Measurements from ENCODE around the gene PHACTR4. TPM values are rescaled to one million over a fixed set of nuclear protein-coding genes. Genes with fewer than 3 reads are reported as not detected.
"Not testable (repeated sequence)": the region's sequence is repeated elsewhere in the genome, so short reads cannot be mapped to it uniquely, and the experiment has no call there.

Gene PHACTR4
- polyA plus RNA-seq, 2 donors: 32.2 to 52.2 TPM

GRCh38 chr1:28521502-28522164, 152.1 kb downstream of the PHACTR4 start:
- H3K4me3 ChIP-seq (ENCODE audit: low read depth in 1 of 2, low read length in 2 of 2): no peak overlapping the region
- peaks cover 0 to 11% of the 10 kb centered on the region in 2 donors for H3K4me1 ChIP-seq (ENCODE audit: control insufficient read depth in 2 of 2, insufficient read depth in 2 of 2, low read length in 1 of 2)
- no peaks in the 10 kb centered on the region for H3K27me3 ChIP-seq (ENCODE audit: control insufficient read depth in 1 of 2, insufficient read depth in 2 of 2, low read length in 2 of 2)
- no peaks in the 10 kb centered on the region for H3K9me3 ChIP-seq (ENCODE audit: control insufficient read depth in 2 of 2, insufficient read depth in 1 of 2, low read depth in 1 of 2, low read length in 1 of 2)
- no peaks in the 10 kb centered on the region for H3K36me3 ChIP-seq (ENCODE audit: control insufficient read depth in 2 of 2, insufficient read depth in 2 of 2, low read length in 1 of 2)
- H3K27ac ChIP-seq (ENCODE audit: low read depth in 2 of 2, low read length in 1 of 2): no peak overlapping the region
- 85 to 91% methylated on average over 6 of the region's 6 CpGs for WGBS, 2 donors

GRCh38 chr1:28522537-28522936, 153.0 kb downstream of the PHACTR4 start:
- H3K36me3 ChIP-seq (ENCODE audit: control insufficient read depth in 2 of 2, insufficient read depth in 2 of 2, low read length in 1 of 2); H3K4me3 ChIP-seq (ENCODE audit: low read depth in 1 of 2, low read length in 2 of 2); H3K27me3 ChIP-seq (ENCODE audit: control insufficient read depth in 1 of 2, insufficient read depth in 2 of 2, low read length in 2 of 2); H3K27ac ChIP-seq (ENCODE audit: low read depth in 2 of 2, low read length in 1 of 2); H3K9me3 ChIP-seq (ENCODE audit: control insufficient read depth in 2 of 2, insufficient read depth in 1 of 2, low read depth in 1 of 2, low read length in 1 of 2): not testable (repeated sequence)
- H3K4me1 ChIP-seq (ENCODE audit: control insufficient read depth in 2 of 2, insufficient read depth in 2 of 2, low read length in 1 of 2): peaks cover 0 to 11% of the 10 kb centered on the region in 2 donors
- 93 to 96% methylated on average over 9 of the region's 9 CpGs for WGBS, 2 donors

GRCh38 chr1:28525002-28525642, 155.6 kb downstream of the PHACTR4 start:
- not testable (repeated sequence) for H3K27ac ChIP-seq (ENCODE audit: low read depth in 2 of 2, low read length in 1 of 2); H3K9me3 ChIP-seq (ENCODE audit: control insufficient read depth in 2 of 2, insufficient read depth in 1 of 2, low read depth in 1 of 2, low read length in 1 of 2); H3K27me3 ChIP-seq (ENCODE audit: control insufficient read depth in 1 of 2, insufficient read depth in 2 of 2, low read length in 2 of 2); H3K4me1 ChIP-seq (ENCODE audit: control insufficient read depth in 2 of 2, insufficient read depth in 2 of 2, low read length in 1 of 2); H3K4me3 ChIP-seq (ENCODE audit: low read depth in 1 of 2, low read length in 2 of 2); H3K36me3 ChIP-seq (ENCODE audit: control insufficient read depth in 2 of 2, insufficient read depth in 2 of 2, low read length in 1 of 2)
- WGBS, 2 donors: 68 to 81% methylated on average over 10 of the region's 10 CpGs

- Histone ChIP-seq H3K9me3 (ENCODE audit: control insufficient read depth in 2 of 2, insufficient read depth in 1 of 2, low read depth in 1 of 2, low read length in 1 of 2) (no peaks in the 10 kb centered on the region), H3K27ac (ENCODE audit: low read depth in 2 of 2, low read length in 1 of 2) (peak overlapping the region in 1 of 2 donors; percentile 33), H3K4me1 (ENCODE audit: control insufficient read depth in 2 of 2, insufficient read depth in 2 of 2, low read length in 1 of 2) (no peaks in the 10 kb centered on the region), H3K36me3 (ENCODE audit: control insufficient read depth in 2 of 2, insufficient read depth in 2 of 2, low read length in 1 of 2) (peaks cover 3 to 9% of the 10 kb centered on the region in 2 donors), H3K4me3 (ENCODE audit: low read depth in 1 of 2, low read length in 2 of 2) (no peak overlapping the region), H3K27me3 (ENCODE audit: control insufficient read depth in 1 of 2, insufficient read depth in 2 of 2, low read length in 2 of 2) (no peaks in the 10 kb centered on the region)
- 83 to 86% methylated on average over 9 of the region's 9 CpGs for WGBS, 2 donors
Measured at GRCh38 chr1:28526886-28527285, 157.3 kb downstream of the PHACTR4 start.

- H3K4me3 ChIP-seq (ENCODE audit: low read depth in 1 of 2, low read length in 2 of 2): no peak overlapping the region
- no peaks in the 10 kb centered on the region for H3K4me1 ChIP-seq (ENCODE audit: control insufficient read depth in 2 of 2, insufficient read depth in 2 of 2, low read length in 1 of 2)
- H3K27me3 ChIP-seq (ENCODE audit: control insufficient read depth in 1 of 2, insufficient read depth in 2 of 2, low read length in 2 of 2): no peaks in the 10 kb centered on the region
- 95 to 96% methylated on average over 31 of the region's 31 CpGs for WGBS, 2 donors
- H3K27ac ChIP-seq (ENCODE audit: low read depth in 2 of 2, low read length in 1 of 2): no peak overlapping the region
- H3K36me3 ChIP-seq (ENCODE audit: control insufficient read depth in 2 of 2, insufficient read depth in 2 of 2, low read length in 1 of 2): peaks cover 9 to 21% of the 10 kb centered on the region in 2 donors
- H3K9me3 ChIP-seq (ENCODE audit: control insufficient read depth in 2 of 2, insufficient read depth in 1 of 2, low read depth in 1 of 2, low read length in 1 of 2): no peaks in the 10 kb centered on the region
Measured at GRCh38 chr1:28530456-28530855, 160.9 kb downstream of the PHACTR4 start.

- H3K4me3 ChIP-seq (ENCODE audit: low read depth in 1 of 2, low read length in 2 of 2): no peak overlapping the region
- no peak overlapping the region for H3K27ac ChIP-seq (ENCODE audit: low read depth in 2 of 2, low read length in 1 of 2)
- no peaks in the 10 kb centered on the region for H3K9me3 ChIP-seq (ENCODE audit: control insufficient read depth in 2 of 2, insufficient read depth in 1 of 2, low read depth in 1 of 2, low read length in 1 of 2)
- peaks cover 9 to 43% of the 10 kb centered on the region in 2 donors for H3K36me3 ChIP-seq (ENCODE audit: control insufficient read depth in 2 of 2, insufficient read depth in 2 of 2, low read length in 1 of 2)
- 96 to 97% methylated on average over 6 of the region's 6 CpGs for WGBS, 2 donors
- H3K4me1 ChIP-seq (ENCODE audit: control insufficient read depth in 2 of 2, insufficient read depth in 2 of 2, low read length in 1 of 2): no peaks in the 10 kb centered on the region
- H3K27me3 ChIP-seq (ENCODE audit: control insufficient read depth in 1 of 2, insufficient read depth in 2 of 2, low read length in 2 of 2): no peaks in the 10 kb centered on the region
Measured at GRCh38 chr1:28534671-28535070, 165.1 kb downstream of the PHACTR4 start.

- no peaks in the 10 kb centered on the region for H3K4me1 ChIP-seq (ENCODE audit: control insufficient read depth in 2 of 2, insufficient read depth in 2 of 2, low read length in 1 of 2)
- 85 to 92% methylated on average over 6 of the region's 6 CpGs for WGBS, 2 donors
Measured at GRCh38 chr1:28535180-28535579, 165.6 kb downstream of the PHACTR4 start.

GRCh38 chr1:28537457-28538199, 168.1 kb downstream of the PHACTR4 start:
- H3K9me3 ChIP-seq (ENCODE audit: control insufficient read depth in 2 of 2, insufficient read depth in 1 of 2, low read depth in 1 of 2, low read length in 1 of 2): no peaks in the 10 kb centered on the region
- peaks cover 4 to 29% of the 10 kb centered on the region in 2 donors for H3K36me3 ChIP-seq (ENCODE audit: control insufficient read depth in 2 of 2, insufficient read depth in 2 of 2, low read length in 1 of 2)
- H3K4me1 ChIP-seq (ENCODE audit: control insufficient read depth in 2 of 2, insufficient read depth in 2 of 2, low read length in 1 of 2): no peaks in the 10 kb centered on the region
- H3K27me3 ChIP-seq (ENCODE audit: control insufficient read depth in 1 of 2, insufficient read depth in 2 of 2, low read length in 2 of 2): no peaks in the 10 kb centered on the region
- 79 to 85% methylated on average over 8 of the region's 8 CpGs for WGBS, 2 donors
- no peak overlapping the region for H3K4me3 ChIP-seq (ENCODE audit: low read depth in 1 of 2, low read length in 2 of 2)
- no peak overlapping the region for H3K27ac ChIP-seq (ENCODE audit: low read depth in 2 of 2, low read length in 1 of 2)

More at GRCh38 chr1:28535180-28535579, 165.6 kb downstream of the PHACTR4 start:
- no peaks in the 10 kb centered on the region for H3K27me3 ChIP-seq (ENCODE audit: control insufficient read depth in 1 of 2, insufficient read depth in 2 of 2, low read length in 2 of 2)
- H3K4me3 ChIP-seq (ENCODE audit: low read depth in 1 of 2, low read length in 2 of 2): no peak overlapping the region
- H3K27ac ChIP-seq (ENCODE audit: low read depth in 2 of 2, low read length in 1 of 2): no peak overlapping the region
- H3K9me3 ChIP-seq (ENCODE audit: control insufficient read depth in 2 of 2, insufficient read depth in 1 of 2, low read depth in 1 of 2, low read length in 1 of 2): no peaks in the 10 kb centered on the region
- H3K36me3 ChIP-seq (ENCODE audit: control insufficient read depth in 2 of 2, insufficient read depth in 2 of 2, low read length in 1 of 2): peaks cover 9 to 41% of the 10 kb centered on the region in 2 donors

- 77 to 80% methylated on average over 6 of the region's 6 CpGs for WGBS, 2 donors
- no peak overlapping the region for H3K4me3 ChIP-seq (ENCODE audit: low read depth in 1 of 2, low read length in 2 of 2)
- H3K4me1 ChIP-seq (ENCODE audit: control insufficient read depth in 2 of 2, insufficient read depth in 2 of 2, low read length in 1 of 2): no peaks in the 10 kb centered on the region
- H3K36me3 ChIP-seq (ENCODE audit: control insufficient read depth in 2 of 2, insufficient read depth in 2 of 2, low read length in 1 of 2): peaks cover 4 to 29% of the 10 kb centered on the region in 2 donors
- no peak overlapping the region for H3K27ac ChIP-seq (ENCODE audit: low read depth in 2 of 2, low read length in 1 of 2)
- H3K9me3 ChIP-seq (ENCODE audit: control insufficient read depth in 2 of 2, insufficient read depth in 1 of 2, low read depth in 1 of 2, low read length in 1 of 2): no peaks in the 10 kb centered on the region
- H3K27me3 ChIP-seq (ENCODE audit: control insufficient read depth in 1 of 2, insufficient read depth in 2 of 2, low read length in 2 of 2): no peaks in the 10 kb centered on the region
Measured at GRCh38 chr1:28538286-28538685, 168.7 kb downstream of the PHACTR4 start.
